UCSD-AML1 (cell line): Measurements from ENCODE around the gene SOAT2.
"Not testable (repeated sequence)": the region's sequence is repeated elsewhere in the genome, so short reads cannot be mapped to it uniquely, and the experiment has no call there.

Source experiments
- DNase-seq: peaks from one replicate; lab custom pipeline; 2025; ENCODE audit not compliant: unreplicated experiment; lab: John Stamatoyannopoulos, UW

Gene SOAT2

DNA sequence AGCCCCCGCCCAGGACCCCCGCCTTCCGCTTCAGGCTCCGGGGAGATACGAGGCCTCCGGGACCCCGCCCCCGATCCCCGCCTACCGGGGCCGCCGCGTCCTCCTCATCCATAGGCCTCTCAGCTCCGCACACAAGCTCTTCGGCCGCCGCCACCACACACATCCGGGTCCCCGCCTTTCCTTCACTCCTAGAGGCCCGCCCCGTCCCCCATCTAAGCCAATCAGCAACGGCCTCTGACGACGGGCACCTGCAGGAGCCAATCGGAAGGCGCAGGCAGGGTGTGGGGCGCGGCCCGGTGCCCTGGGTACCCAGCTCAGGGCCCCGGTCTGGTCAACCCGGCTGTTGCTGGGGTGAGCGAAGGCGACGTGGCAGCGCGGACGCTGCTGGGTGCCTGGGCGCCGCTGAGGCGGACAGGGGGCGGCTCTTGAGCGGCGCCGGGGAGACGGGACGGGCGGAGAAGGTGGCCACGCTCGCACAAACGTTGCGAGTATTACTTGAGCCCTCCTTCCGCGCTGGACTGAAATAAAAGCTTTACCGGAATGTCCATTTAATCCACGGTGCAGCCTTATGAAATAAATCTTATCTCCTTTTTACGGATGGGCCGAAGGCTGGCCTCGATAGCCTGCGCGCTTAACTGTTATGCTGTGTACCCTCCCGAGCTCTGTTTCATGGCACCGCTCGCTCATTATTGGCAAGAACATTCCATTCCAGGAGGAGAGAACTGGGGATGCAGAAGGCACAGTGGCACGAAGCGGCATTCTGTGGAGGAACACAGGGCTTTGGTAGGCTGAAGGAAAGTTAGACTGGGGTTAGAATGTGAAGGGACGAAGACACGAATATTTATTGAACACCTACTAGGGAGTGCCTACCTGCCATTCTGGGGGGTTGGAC, 23.8 kb upstream of the SOAT2 start, which contains the start of gene SPRYD3:
Gene SPRYD3, minus strand, starts transcription at position 165 of the 892 bp plus-strand sequence. Its CDS starts 57 bp downstream, at position 108.
- peak; percentile 98 for DNase-seq

DNA sequence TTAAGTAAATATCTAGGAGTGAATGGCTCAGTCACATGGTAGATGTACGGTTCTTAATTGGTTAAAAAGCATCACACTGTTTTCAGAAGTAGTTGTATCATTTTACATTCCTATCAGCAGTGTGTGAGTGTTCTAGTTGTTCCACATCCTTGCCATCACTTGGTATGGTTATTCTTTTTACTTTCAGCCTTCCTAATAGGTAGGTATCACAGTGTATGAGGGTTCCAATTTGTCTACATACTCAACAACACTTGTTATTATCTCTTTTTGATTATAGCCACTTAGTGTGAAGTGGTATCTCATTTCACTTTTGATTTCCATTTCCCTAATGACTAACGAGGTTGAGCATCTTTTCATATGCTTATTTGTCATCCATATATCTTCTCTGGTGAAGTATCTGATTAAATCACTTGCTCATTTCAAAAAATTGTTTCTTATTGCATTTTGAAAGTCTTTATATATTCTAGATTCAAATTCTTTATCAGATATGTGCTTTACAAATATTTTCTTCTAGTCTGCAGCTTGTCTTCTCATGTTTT, 20.6 kb upstream of the SOAT2 start:
- DNase-seq, result no peak

DNA sequence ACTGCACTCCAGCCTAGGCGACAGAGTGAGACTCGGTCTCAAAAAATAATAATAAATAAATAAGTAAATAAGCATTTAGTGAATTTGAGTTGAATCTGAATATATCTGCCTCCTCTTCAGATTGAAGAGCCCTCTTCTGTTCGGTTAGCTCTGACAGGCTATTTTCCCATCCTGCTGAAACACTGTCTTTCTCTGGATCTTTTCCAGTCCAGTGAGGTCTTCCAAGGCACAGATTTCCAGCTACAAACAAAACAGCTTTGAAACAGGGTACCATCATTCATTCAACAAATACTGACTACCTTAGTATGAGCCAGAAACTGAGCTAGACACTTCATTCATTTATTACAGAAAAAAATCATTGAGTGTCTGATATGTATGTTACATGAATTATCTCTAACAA, 16.9 kb upstream of the SOAT2 start:
- no peak for DNase-seq

DNA sequence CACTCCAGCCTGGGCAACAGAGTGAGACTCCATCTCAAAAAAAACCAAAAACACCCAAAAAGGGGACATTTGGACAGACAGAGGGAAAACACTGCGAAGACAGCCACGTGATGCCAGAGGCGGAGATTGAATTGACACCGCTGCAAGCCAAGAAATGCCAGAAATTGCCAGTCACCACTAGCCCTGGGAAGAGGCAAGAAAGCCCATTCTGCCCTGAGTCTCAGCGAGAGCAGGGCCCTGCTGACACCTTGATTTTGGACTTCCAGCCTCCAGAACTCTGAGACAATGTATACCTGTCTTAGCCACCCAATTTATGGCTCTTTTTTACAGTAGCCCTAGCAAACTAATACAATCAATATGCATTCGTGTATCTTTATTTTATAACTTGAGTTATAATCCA, 13.2 kb upstream of the SOAT2 start:
- no peak for DNase-seq

DNA sequence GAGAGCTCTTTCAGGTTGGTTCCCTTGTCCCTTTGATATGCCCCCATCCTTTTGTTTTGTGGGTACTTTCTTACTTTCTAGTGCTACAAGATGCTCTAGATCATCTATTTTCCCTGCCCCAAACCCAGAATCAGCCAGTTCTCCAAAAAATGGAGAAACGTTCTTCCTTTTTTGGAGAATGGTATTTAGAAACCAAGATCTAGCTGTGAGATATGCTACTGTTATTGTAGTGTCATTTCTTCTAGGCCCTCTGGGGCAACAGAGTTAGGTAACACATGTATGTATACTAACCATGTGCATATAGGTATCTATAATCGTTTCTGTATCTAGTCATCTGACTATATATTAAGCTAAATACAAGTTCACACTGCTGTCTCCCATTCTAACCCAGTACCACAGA, 12.7 kb upstream of the SOAT2 start:
- DNase-seq, result no peak

DNA sequence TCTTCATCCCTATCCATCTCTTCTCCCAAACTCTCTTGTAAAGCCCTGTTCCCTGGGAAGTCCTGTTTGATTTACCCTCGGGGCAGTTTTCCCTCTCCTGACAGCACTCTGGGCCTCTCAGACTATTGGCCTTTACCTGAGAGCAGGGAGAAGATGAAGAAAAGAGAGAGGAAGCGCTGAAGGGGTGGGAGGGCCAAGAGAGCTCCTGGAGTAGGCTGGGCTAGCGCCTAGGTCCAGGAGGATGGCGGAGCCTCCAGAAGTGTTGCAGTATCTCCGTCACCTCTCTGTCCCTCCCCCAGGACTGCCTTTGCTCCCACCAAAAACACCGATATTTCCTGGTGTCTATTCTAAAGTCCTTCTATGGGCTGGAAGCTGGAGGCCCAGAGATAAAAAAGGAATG, 11.5 kb upstream of the SOAT2 start:
- DNase-seq, result no peak

DNA sequence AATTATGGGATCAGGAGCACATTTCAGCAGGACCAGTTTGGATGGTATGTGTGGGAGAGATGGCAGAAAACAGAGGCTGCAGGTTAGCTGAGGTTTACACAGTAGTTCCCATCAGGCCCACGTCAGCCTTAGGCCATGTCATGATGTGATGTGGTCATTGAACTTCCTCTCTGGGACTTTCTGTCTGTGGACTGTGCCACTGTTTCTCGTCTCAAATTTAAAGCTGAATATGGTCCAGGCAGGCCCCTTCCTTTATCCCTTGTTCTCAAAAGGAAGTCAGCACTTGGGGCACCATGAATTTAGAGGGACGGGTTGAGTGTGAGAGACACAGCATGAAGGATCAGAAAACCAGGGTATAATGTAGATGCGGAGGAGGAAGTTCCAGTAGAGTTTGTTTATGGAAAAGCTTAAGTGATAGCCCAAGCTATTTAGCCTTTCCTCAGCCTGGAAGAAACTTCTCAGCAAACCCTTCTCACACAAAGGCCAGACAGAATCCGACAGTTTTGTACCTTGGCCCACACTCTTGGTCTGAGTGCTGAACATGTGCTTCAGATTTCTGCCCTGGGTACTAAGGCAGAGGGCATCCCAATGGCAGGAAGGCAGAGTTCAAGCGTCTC, 9.4 kb upstream of the SOAT2 start:
- no peak for DNase-seq

DNA sequence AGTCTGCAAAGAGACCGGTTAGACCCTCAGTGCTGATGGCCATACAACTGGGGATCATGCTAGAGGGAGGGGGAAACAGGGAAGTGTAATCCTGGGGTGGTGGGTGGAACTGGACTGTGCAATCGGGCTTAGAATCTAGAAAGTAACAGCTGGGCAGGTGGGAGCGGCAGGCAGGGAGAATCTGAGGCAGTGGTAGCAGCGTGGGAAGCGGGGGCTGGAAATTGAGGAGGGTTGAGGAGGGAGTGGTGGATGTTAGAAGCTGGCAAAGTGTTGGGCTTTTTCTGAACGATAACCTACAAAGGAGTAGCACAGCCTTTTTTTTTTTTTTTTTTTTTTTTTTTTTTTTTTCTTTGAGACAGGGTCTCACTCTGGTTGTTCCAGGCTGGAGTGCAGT, 8.9 kb upstream of the SOAT2 start:
- DNase-seq, result no peak

DNA sequence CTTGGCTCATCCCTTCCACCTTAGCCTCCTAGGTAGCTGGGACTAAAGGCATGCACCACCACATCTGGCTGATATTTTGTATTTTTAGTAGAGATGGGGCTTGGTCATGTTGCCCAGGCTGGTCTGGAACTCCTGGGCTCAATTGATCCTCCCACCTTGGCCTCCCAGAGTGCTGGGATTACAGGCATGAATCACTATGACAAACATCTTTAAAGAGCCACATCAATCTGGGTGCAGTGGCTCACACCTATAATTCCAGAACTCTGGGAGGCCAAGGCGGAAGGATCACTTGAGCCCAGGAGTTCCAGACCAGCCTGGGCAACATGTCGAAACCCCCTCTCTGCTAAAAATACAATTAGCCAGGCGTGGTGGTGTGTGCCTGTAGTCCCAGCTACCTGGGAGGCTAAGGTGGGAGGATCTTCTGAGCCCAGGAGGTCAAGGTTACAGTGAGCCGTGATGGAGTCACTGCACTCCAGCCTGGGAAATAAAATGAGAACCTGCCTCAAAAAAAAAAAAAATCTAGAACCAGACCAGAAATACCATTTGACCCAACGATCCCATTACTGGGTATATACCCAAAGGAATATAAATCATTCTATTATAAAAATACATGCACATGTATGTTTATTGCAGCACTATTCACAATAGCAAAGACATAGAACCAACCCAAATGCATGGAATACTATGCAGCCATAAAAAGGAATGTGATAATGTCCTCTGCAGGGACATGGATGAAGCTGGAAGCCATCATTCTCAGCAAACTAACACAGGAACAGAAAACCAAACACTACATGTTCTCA, 8.3 kb upstream of the SOAT2 start:
- not testable (repeated sequence) for DNase-seq

DNA sequence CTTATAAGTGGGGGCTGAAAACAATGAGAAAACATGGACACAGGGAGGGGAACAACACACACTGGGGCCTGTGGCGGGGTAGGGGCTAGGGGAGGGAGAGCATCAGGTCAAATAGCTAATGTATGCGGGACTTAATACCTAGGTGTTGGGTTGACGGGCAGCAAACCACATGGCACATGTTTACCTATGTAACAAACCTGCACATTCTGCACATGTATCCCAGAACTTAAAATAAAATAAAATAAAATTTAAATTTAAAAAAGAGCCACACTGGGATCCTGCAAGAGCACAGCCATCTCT, 7.7 kb upstream of the SOAT2 start:
- DNase-seq, result not testable (repeated sequence)

DNA sequence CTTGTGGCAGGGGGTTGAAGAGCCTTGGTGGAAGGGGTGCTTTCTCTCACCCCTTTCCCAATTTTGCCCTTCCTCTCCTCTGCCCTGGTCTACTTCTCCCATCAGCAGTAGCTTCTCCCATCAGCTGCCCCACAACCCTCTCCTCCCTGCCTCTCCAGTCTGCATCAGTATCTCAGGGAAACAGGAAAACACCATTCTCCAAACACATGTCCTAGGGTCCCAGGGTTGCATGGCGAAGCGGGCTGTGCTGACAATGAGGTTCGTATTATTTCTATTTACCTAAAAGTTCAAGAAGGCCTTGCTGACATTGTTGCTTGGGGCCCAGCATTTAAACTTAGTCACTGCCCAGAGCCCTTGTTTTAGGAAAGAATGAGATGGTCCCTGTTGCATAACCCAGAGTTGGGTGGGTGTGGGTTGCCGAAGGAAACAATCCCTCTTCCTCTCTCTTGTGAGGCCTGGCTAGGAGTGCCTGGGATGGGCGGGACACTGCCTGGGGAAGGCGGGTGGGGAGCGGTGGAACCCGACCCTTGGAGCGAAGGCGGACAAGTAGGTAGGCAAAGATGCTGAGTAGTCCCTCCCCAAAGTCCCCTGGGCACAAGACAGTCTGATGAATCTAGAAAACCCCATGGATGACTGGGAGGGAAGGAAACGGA, 7.1 kb upstream of the SOAT2 start:
- no peak for DNase-seq

DNA sequence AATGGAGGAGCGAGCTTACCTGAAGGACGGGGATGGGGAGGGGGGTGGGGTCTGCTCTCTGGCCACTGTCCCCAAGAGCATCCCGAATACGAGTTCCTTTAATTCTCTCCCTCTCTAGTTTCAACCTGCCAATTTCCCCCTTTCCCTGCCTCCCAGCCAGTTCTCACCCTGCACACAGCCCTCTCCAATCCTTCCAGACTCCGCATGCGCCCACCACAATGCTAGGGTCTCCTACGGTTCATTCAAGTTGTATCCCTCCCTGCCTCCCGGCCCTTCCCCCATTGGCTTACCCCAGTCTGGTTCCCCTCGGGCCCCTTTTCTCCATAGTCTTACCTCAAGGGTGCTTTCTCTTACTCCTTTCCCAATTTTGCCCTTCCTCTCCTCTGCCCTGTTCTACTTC, 6.5 kb upstream of the SOAT2 start:
- no peak for DNase-seq

DNA sequence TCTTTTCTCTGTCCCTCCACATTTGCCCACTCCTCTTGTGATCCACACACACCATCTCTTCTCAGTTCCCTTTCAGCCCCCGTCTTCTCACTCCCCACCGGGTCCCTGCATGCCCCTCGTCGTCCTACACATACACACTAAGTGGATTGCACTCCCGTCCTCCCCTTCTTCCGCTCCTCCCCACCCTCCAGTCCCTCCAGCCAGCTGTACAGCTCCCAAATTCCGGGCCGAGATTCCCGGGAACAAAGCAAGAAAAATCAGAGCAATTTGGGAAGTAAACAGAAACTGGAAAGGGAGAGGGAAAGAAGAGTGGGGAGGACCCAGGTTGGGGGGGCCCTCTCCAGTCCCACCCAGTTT, 6.1 kb upstream of the SOAT2 start:
- no peak for DNase-seq

DNA sequence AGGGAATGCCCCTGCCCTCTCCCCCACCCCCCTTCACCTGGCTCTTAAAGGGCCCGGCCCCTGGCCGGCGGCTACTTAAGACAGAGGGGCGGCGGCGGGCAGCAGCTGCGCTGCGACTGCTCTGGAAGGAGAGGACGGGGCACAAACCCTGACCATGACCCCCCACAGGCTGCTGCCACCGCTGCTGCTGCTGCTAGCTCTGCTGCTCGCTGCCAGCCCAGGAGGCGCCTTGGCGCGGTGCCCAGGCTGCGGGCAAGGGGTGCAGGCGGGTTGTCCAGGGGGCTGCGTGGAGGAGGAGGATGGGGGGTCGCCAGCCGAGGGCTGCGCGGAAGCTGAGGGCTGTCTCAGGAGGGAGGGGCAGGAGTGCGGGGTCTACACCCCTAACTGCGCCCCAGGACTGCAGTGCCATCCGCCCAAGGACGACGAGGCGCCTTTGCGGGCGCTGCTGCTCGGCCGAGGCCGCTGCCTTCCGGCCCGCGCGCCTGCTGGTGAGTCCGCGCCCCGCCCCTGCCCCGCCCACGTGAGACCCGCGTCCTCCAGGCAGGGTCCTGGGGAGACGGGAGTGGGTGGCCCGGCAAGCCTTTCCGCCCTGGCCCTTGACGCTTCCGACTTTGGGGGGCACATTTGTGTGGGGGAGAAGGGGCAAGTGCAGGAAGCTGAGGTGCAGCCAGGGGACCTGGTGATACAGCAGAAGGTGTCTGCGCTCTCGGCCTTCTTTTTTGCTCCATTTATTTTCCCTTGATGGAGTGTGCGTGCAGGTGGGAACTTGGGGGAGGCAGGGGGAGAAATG, 5.5 kb upstream of the SOAT2 start, which contains the start of gene IGFBP6:
Gene IGFBP6, plus strand, starts transcription at position 104 of the 790 bp plus-strand sequence. Its CDS starts 51 bp downstream, at position 155.
- DNase-seq, result peak; percentile 66

DNA sequence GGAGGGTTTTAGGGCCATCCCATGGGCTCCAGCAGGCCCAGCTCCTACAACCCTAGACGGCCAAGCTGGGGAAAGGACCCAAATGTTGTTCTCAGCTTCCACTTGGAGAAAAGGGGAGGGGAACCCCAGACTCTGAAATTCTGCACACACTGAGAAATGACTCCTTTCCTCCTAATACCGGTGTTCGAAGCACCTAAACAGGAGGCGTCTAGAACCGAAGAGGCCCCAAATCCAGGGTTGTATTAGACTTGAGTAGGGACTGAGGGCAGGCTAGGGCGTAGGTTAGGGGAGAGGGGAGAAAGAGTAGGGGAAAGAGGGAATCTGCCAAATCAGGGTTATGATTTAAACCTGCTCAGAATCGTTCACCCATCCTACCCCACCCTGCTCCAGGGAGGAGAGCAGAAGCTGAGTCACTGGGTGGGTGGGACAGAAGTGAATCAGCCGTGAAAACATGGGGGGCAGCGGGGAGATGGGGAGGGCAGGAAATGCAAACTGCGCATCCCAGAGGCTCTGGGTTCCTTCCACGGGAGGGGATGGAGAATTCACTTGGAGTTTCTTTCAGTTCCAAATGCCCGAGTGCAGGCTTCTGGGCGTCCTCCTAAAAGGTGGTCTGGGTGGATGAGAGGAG, 4.8 kb upstream of the SOAT2 start:
- DNase-seq, result no peak

DNA sequence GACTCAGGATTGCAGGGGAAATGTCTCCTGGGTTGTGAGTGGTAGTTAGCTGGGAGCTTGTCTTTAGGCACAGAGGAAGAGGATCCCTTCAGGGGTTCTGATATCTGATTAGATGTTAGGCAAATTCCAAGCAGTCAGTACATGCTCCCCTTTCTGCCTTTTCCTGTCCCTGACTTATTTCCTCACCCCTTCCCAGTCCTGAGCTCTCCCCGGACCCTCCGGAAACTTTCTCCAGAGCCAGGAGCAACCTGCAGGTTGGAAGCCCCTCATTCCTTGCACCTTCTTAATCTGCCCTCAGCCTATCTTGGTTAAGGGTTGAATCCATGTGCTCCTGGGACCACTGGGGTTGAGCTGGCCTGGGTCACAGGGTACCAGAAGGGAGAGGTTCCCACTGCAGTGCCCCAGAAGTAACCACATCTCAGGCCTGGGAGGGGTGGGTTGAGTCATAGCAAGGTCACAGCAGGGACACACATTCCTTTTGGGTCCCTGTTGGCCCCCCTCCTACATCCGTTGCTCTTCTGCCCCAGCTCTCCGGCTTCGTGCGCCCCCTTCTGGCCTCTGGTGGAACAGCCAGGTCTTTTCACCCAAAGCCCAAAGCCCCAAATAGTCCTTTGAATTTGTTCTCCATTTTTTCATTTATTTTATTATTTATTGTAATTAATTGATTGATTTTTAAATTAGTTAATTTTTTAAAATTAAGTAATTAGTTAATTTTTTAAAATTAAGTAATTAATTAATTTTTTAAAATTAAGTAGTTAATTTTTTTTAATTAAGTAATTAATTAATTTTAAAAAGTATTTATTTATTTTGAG, 4.0 kb upstream of the SOAT2 start:
- DNase-seq, result peak; percentile 83

DNA sequence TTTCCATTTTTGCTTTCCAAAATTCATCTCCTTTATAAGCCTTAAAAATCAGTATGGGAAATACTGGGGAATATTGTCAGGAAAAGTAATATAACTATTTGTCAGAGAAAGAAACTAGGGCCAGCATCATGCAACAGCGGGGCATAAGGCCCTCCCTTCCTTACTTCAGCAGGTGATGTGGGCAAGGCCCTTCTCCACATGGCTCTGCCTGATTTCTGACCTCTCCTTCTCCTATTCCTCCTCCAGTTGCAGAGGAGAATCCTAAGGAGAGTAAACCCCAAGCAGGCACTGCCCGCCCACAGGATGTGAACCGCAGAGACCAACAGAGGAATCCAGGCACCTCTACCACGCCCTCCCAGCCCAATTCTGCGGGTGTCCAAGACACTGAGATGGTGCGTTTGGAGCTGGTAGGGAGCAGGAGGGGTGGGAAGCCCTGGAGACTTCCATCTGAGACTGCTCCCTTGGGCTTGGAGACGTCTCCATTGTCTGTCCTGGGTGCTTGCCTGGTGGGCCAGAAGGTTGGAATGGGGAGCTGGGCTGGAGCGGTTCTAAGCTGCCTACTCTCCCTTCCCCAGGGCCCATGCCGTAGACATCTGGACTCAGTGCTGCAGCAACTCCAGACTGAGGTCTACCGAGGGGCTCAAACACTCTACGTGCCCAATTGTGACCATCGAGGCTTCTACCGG, 2.7 kb upstream of the SOAT2 start:
- DNase-seq, result no peak

DNA sequence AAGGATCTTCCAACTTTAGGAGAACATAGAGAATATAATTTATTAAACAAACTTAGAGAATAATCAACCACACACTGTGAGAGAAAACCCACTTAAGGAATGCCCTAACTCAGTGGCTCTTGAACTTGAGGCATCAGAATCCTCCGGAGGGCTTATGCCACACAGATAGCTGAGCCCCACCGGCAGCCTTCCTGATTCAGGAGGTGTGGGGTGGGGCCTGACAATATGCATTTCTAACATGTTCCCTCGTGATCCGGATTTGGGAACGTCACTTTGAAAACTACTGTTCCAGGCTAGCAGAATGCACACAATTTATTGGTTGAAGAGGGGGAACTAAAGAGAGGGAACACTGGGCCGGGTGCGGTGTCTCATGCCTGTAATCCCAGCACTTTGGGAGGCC, 2.0 kb upstream of the SOAT2 start:
- no peak for DNase-seq
